Endothelial cell of umbilical vein (primary cell): ENCODE measurements around the gene KSR1.

Experiments used
- CTCF ChIP-seq, 2 donors: IDR thresholded peaks; 1 replicate in 1 of 2; 2 replicates in 1 of 2; pipeline ENCODE4 v1.5.1; 2011; ENCODE audit warnings: low read length in 2 of 2, mild to moderate bottlenecking in 2 of 2, moderate library complexity in 2 of 2, control low read depth in 1 of 2, inconsistent platforms in 1 of 2, low read depth in 1 of 2; ENCODE audit not compliant: insufficient read depth in 1 of 2; ENCODE audit errors: extremely low read depth in 1 of 2
- EZH2 ChIP-seq: IDR thresholded peaks from 2 replicates; pipeline ENCODE4 v1.6.1; 2012; ENCODE audit warnings: borderline replicate concordance, low read depth, mild to moderate bottlenecking, moderate library complexity, low read length, inconsistent platforms; ENCODE audit not compliant: severe bottlenecking
- FOS ChIP-seq: IDR thresholded peaks from 2 replicates; pipeline ENCODE4 v1.6.1; 2011; ENCODE audit warnings: mild to moderate bottlenecking, low read length, moderate library complexity, borderline replicate concordance; ENCODE audit not compliant: insufficient read depth
- MYC ChIP-seq: IDR thresholded peaks from one replicate; pipeline ENCODE4 v1.6.1; 2011; ENCODE audit warnings: mild to moderate bottlenecking, low read depth, low read length
- POLR2A ChIP-seq: IDR thresholded peaks from 2 replicates; pipeline ENCODE4 v1.6.1; 2012; ENCODE audit warnings: low read depth, mild to moderate bottlenecking, control low read depth, low read length

DNA sequence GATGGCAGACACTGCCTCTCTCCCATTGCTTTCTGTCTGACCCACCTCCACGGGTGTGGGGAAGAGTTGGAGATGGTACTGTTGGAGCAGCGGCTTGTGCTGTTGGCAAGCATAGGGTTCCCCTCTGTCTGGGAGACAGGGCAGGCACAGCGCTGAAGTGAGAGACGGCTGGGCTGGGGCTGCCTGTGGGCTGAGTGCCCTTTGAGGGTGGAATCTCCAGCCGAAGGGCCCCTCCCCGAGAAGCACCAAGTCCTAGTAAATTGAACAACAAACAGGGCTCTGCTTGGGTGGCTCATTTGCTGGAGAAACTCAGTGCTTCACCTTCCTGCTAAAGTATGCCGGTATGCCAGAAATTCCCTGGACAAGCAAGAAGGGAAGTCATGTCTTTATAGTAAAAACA is 79.7 kb downstream of the KSR1 start:
- TF ChIP-seq MYC: no peak
- no peak for TF ChIP-seq CTCF (IDR thresholded peaks at IDR 0.05; ENCODE audit: extremely low read depth in 1 of 2, insufficient read depth in 1 of 2, low read depth in 1 of 2, low read length in 2 of 2)
- no peak for TF ChIP-seq POLR2A
- no peak for TF ChIP-seq FOS
- TF ChIP-seq EZH2: no peak
